ENCODE data around the gene KMT2C.
"Not testable (repeated sequence)": the region's sequence is repeated elsewhere in the genome, so short reads cannot be mapped to it uniquely, and the experiment has no call there.

DNA sequence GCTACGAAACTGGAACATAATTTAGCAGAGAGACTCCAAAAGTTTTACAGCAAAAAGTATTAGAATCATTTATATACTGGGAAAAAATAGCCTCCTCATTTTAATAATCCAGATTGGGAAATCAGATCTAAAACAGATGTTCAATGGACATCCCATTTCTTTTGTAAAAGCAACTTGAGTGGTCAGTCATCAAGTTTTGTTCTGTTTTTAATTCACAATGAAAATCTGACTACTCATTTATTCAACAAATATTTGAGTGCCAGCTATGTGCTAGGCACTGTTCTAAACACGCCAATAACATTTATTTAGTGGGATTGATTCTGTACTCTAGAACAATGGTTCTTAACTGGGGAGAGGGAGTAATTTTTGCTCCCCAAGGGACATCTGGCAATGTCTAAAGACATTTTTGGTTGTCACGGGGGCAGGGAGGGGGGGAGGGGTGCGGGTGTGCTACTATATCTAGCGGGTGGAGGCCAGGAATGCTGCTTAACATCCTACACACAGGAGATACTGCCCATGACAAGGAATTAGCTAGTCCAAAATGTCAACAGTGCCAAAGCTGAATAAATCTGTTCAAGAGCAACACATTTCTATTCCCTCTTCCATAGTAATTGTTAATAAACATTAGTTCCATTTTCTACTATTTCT is 54.7 kb downstream of the KMT2C start:
- TF ChIP-seq POLR2AphosphoS5 (IDR thresholded peaks at IDR 0.05); EP300 (conservative IDR thresholded peaks at IDR 0.05; ENCODE audit: poor library complexity, severe bottlenecking); TAF1 (IDR thresholded peaks at IDR 0.05; ENCODE audit: low read depth); RAD21 (conservative IDR thresholded peaks at IDR 0.05); EZH2 (IDR thresholded peaks at IDR 0.05; ENCODE audit: borderline replicate concordance, insufficient read depth, low read length, poor library complexity, severe bottlenecking): not testable (repeated sequence)
- TF ChIP-seq, protein P1, sequence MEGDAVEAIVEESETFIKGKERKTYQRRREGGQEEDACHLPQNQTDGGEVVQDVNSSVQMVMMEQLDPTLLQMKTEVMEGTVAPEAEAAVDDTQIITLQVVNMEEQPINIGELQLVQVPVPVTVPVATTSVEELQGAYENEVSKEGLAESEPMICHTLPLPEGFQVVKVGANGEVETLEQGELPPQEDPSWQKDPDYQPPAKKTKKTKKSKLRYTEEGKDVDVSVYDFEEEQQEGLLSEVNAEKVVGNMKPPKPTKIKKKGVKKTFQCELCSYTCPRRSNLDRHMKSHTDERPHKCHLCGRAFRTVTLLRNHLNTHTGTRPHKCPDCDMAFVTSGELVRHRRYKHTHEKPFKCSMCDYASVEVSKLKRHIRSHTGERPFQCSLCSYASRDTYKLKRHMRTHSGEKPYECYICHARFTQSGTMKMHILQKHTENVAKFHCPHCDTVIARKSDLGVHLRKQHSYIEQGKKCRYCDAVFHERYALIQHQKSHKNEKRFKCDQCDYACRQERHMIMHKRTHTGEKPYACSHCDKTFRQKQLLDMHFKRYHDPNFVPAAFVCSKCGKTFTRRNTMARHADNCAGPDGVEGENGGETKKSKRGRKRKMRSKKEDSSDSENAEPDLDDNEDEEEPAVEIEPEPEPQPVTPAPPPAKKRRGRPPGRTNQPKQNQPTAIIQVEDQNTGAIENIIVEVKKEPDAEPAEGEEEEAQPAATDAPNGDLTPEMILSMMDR (IDR thresholded peaks at IDR 0.05; ENCODE audit: poor library complexity, severe bottlenecking), result not testable (repeated sequence)
- TF ChIP-seq, protein P2, sequence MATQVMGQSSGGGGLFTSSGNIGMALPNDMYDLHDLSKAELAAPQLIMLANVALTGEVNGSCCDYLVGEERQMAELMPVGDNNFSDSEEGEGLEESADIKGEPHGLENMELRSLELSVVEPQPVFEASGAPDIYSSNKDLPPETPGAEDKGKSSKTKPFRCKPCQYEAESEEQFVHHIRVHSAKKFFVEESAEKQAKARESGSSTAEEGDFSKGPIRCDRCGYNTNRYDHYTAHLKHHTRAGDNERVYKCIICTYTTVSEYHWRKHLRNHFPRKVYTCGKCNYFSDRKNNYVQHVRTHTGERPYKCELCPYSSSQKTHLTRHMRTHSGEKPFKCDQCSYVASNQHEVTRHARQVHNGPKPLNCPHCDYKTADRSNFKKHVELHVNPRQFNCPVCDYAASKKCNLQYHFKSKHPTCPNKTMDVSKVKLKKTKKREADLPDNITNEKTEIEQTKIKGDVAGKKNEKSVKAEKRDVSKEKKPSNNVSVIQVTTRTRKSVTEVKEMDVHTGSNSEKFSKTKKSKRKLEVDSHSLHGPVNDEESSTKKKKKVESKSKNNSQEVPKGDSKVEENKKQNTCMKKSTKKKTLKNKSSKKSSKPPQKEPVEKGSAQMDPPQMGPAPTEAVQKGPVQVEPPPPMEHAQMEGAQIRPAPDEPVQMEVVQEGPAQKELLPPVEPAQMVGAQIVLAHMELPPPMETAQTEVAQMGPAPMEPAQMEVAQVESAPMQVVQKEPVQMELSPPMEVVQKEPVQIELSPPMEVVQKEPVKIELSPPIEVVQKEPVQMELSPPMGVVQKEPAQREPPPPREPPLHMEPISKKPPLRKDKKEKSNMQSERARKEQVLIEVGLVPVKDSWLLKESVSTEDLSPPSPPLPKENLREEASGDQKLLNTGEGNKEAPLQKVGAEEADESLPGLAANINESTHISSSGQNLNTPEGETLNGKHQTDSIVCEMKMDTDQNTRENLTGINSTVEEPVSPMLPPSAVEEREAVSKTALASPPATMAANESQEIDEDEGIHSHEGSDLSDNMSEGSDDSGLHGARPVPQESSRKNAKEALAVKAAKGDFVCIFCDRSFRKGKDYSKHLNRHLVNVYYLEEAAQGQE (IDR thresholded peaks at IDR 0.05; ENCODE audit: borderline replicate concordance), result not testable (repeated sequence)
